Measurements from ENCODE around the gene BLMH. TPM values are rescaled to one million over a fixed set of nuclear protein-coding genes. Genes with fewer than 3 reads are reported as not detected.

Gene BLMH
- total RNA-seq, 1 donor from 2014 or later: 98.8 TPM

GRCh38 chr17:30254150-30254549 lies 37.6 kb downstream of the BLMH start:
- H3K4me1 Mint-ChIP-seq: no peaks in the 10 kb centered on the region
- no peaks in the 10 kb centered on the region for H3K4me1 ChIP-seq
- no peaks in the 10 kb centered on the region for H3K36me3 ChIP-seq
- H3K4me3 Mint-ChIP-seq: no peak overlapping the region
- H3K27ac Mint-ChIP-seq: no peak overlapping the region
- H3K4me3 ChIP-seq: no peak overlapping the region
- H3K27me3 ChIP-seq: no peaks in the 10 kb centered on the region
- no peak overlapping the region for H2AFZ ChIP-seq (replicated peaks)
- no peaks in the 10 kb centered on the region for H3K79me2 ChIP-seq (ENCODE audit: low read depth)
- DNase-seq (ENCODE audit: low spot score): no peak
- H3K9me3 Mint-ChIP-seq: no peaks in the 10 kb centered on the region
- no peak overlapping the region for H3K9ac ChIP-seq
- no peaks in the 10 kb centered on the region for H4K20me1 ChIP-seq (ENCODE audit: low read depth)
- peaks cover 17% of the 10 kb centered on the region for H3K36me3 Mint-ChIP-seq
- no peak overlapping the region for H3K4me2 ChIP-seq
- no peak overlapping the region for H3K27ac ChIP-seq
- H3F3A ChIP-seq (ENCODE audit: low read depth): no peaks in the 10 kb centered on the region
- H3K9me3 ChIP-seq (ENCODE audit: low read depth): no peaks in the 10 kb centered on the region
- no peaks in the 10 kb centered on the region for H3K27me3 Mint-ChIP-seq (ENCODE audit: insufficient read depth, low read depth)
- TF ChIP-seq, protein P1, sequence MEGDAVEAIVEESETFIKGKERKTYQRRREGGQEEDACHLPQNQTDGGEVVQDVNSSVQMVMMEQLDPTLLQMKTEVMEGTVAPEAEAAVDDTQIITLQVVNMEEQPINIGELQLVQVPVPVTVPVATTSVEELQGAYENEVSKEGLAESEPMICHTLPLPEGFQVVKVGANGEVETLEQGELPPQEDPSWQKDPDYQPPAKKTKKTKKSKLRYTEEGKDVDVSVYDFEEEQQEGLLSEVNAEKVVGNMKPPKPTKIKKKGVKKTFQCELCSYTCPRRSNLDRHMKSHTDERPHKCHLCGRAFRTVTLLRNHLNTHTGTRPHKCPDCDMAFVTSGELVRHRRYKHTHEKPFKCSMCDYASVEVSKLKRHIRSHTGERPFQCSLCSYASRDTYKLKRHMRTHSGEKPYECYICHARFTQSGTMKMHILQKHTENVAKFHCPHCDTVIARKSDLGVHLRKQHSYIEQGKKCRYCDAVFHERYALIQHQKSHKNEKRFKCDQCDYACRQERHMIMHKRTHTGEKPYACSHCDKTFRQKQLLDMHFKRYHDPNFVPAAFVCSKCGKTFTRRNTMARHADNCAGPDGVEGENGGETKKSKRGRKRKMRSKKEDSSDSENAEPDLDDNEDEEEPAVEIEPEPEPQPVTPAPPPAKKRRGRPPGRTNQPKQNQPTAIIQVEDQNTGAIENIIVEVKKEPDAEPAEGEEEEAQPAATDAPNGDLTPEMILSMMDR (IDR thresholded peaks at IDR 0.05): no peak
- TF ChIP-seq EZH2 (IDR thresholded peaks at IDR 0.05) (no peak), EZH2phosphoT487 (IDR thresholded peaks at IDR 0.05) (no peak)

DNA sequence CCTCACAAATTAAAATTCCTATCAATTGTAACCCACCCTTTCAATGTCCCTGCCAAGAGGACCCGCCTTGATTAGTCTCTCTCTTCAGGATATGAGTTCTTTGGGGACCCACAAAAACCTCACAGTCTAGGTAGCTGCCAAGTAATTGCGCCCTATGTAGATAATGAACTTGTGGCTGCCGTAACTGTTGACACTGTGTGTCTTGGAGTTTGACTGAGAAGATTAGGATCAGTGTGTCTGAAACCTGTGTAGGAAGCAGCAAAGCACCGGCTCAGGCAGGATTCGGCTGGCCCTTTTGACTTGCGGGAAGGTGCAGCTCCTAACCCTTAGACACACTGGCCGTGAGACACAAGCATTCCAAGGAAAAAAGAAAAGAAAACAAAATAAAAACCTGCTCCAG lies 38.4 kb downstream of the BLMH start:
- no peak overlapping the region for H3K9ac ChIP-seq
- peaks cover 3% of the 10 kb centered on the region for H3K36me3 ChIP-seq
- TF ChIP-seq, protein P1 (IDR thresholded peaks at IDR 0.05): no peak
- TF ChIP-seq EZH2 (IDR thresholded peaks at IDR 0.05): no peak
- TF ChIP-seq EZH2phosphoT487 (IDR thresholded peaks at IDR 0.05): no peak
- Mint-ChIP-seq H3K4me1 (no peaks in the 10 kb centered on the region), H3K27ac (no peak overlapping the region), H3K27me3 (ENCODE audit: insufficient read depth, low read depth) (no peaks in the 10 kb centered on the region), H3K9me3 (no peaks in the 10 kb centered on the region), H3K36me3 (peaks cover 24% of the 10 kb centered on the region), H3K4me3 (no peak overlapping the region)
- DNase-seq (ENCODE audit: low spot score): no peak
- no peak overlapping the region for H2AFZ ChIP-seq (replicated peaks)
- no peaks in the 10 kb centered on the region for H3K9me3 ChIP-seq (ENCODE audit: low read depth)
- no peaks in the 10 kb centered on the region for H3K4me1 ChIP-seq
- no peaks in the 10 kb centered on the region for H3K27me3 ChIP-seq
- H3K27ac ChIP-seq: no peak overlapping the region
- H4K20me1 ChIP-seq (ENCODE audit: low read depth): no peaks in the 10 kb centered on the region
- H3F3A ChIP-seq (ENCODE audit: low read depth): no peaks in the 10 kb centered on the region
- H3K4me3 ChIP-seq: no peak overlapping the region
- no peaks in the 10 kb centered on the region for H3K79me2 ChIP-seq (ENCODE audit: low read depth)
- H3K4me2 ChIP-seq: no peak overlapping the region

DNA sequence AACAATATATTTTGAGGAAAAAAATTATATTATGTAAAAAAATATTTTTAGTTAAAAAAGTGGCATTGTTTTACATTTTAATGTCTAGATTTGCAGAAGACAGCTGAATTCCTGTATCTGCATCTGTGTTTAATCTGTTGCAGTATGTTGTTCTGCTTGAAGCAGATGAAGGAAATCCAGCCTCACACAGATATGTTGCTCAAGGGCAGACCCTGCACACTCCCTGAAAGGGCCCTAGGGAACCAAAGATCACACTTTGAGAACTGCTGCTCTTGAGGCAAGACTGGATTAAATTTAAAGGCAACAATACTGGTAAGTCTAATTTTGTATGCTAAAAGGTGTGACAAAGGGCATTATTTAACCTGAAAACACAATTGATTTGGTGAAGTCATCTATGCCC lies 39.8 kb downstream of the BLMH start:
- no peak overlapping the region for H3K27ac Mint-ChIP-seq
- H3K27me3 Mint-ChIP-seq (ENCODE audit: insufficient read depth, low read depth): no peaks in the 10 kb centered on the region
- no peaks in the 10 kb centered on the region for H4K20me1 ChIP-seq (ENCODE audit: low read depth)
- H3K36me3 ChIP-seq: peaks cover 3% of the 10 kb centered on the region
- no peak overlapping the region for H3K27ac ChIP-seq
- DNase-seq (ENCODE audit: low spot score): no peak
- H3K27me3 ChIP-seq: no peaks in the 10 kb centered on the region
- no peak overlapping the region for H3K4me3 Mint-ChIP-seq
- no peak overlapping the region for H2AFZ ChIP-seq (replicated peaks)
- H3K4me3 ChIP-seq: no peak overlapping the region
- TF ChIP-seq EZH2 (IDR thresholded peaks at IDR 0.05): no peak
- H3K9ac ChIP-seq: no peak overlapping the region
- H3K36me3 Mint-ChIP-seq: peaks cover 29% of the 10 kb centered on the region
- H3F3A ChIP-seq (ENCODE audit: low read depth): no peaks in the 10 kb centered on the region
- no peaks in the 10 kb centered on the region for H3K4me1 Mint-ChIP-seq
- no peaks in the 10 kb centered on the region for H3K9me3 ChIP-seq (ENCODE audit: low read depth)
- no peaks in the 10 kb centered on the region for H3K4me1 ChIP-seq
- no peaks in the 10 kb centered on the region for H3K9me3 Mint-ChIP-seq
- H3K4me2 ChIP-seq: no peak overlapping the region
- H3K79me2 ChIP-seq (ENCODE audit: low read depth): no peaks in the 10 kb centered on the region

GRCh38 chr17:30249460-30249859 lies 42.3 kb downstream of the BLMH start:
- Mint-ChIP-seq H3K4me3 (no peak overlapping the region), H3K36me3 (peaks cover 29% of the 10 kb centered on the region), H3K27ac (no peak overlapping the region), H3K9me3 (no peaks in the 10 kb centered on the region), H3K4me1 (no peaks in the 10 kb centered on the region), H3K27me3 (ENCODE audit: insufficient read depth, low read depth) (no peaks in the 10 kb centered on the region)
- no peaks in the 10 kb centered on the region for H3K4me1 ChIP-seq
- peaks cover 3% of the 10 kb centered on the region for H3K36me3 ChIP-seq
- H3K79me2 ChIP-seq (ENCODE audit: low read depth): no peaks in the 10 kb centered on the region
- H3F3A ChIP-seq (ENCODE audit: low read depth): no peaks in the 10 kb centered on the region
- no peak overlapping the region for H3K27ac ChIP-seq
- H2AFZ ChIP-seq (replicated peaks): no peak overlapping the region
- no peak overlapping the region for H3K9ac ChIP-seq
- H3K27me3 ChIP-seq: no peaks in the 10 kb centered on the region
- no peak overlapping the region for H3K4me3 ChIP-seq
- no peak overlapping the region for H3K4me2 ChIP-seq
- no peaks in the 10 kb centered on the region for H3K9me3 ChIP-seq (ENCODE audit: low read depth)
- no peaks in the 10 kb centered on the region for H4K20me1 ChIP-seq (ENCODE audit: low read depth)
- TF ChIP-seq, protein P1 (IDR thresholded peaks at IDR 0.05): no peak
- no peak for TF ChIP-seq EZH2phosphoT487 (IDR thresholded peaks at IDR 0.05)
- no peak for TF ChIP-seq EZH2 (IDR thresholded peaks at IDR 0.05)
- no peak for DNase-seq (ENCODE audit: low spot score)
